MM.1S (cell line): Measurements from ENCODE around the gene CABS1.

Source experiments
- DNase-seq: peaks from one replicate; pipeline ENCODE4 v3.0.0-alpha.2; 2015
- H2AFZ ChIP-seq: fragments of 300-600 bp; sonication (generic); 2 replicates; pipeline ENCODE4 v1.6.0; 2016; ENCODE audit warnings: antibody characterized with exemption, low read length
- H3F3A ChIP-seq: fragments of 300-600 bp; sonication (generic); 2 replicates; pipeline ENCODE4 v1.6.1; 2016; ENCODE audit warnings: mild to moderate bottlenecking, antibody characterized with exemption, low read length, moderate library complexity, mixed read lengths; ENCODE audit not compliant: insufficient read depth
- H3K27ac ChIP-seq: fragments of 300-600 bp; sonication (generic); 2 replicates; pipeline ENCODE4 v1.5.1; 2016; ENCODE audit warnings: mild to moderate bottlenecking, low read length
- H3K27me3 ChIP-seq: fragments of 300-600 bp; sonication (generic); replicated peaks from 2 replicates; pipeline ENCODE4 v1.6.0; 2016; ENCODE audit warnings: low read length; ENCODE audit not compliant: insufficient read depth
- H3K36me3 ChIP-seq: fragments of 300-600 bp; sonication (generic); replicated peaks from 2 replicates; pipeline ENCODE4 v1.6.1; 2016; ENCODE audit warnings: mild to moderate bottlenecking, low read length, mixed read lengths; ENCODE audit not compliant: insufficient read depth
- H3K4me1 ChIP-seq: fragments of 300-600 bp; sonication (generic); 2 replicates; pipeline ENCODE4 v1.6.1; 2016; ENCODE audit warnings: low read length, mixed read lengths
- H3K4me2 ChIP-seq: fragments of 300-600 bp; sonication (generic); 2 replicates; pipeline ENCODE4 v1.6.0; 2016; ENCODE audit warnings: low read depth, low read length
- H3K4me3 ChIP-seq: fragments of 300-600 bp; sonication (generic); 2 replicates; pipeline ENCODE4 v1.5.1; 2016; ENCODE audit warnings: low read length, mixed read lengths
- H3K79me2 ChIP-seq: fragments of 300-600 bp; sonication (generic); 2 replicates; pipeline ENCODE4 v1.6.1; 2016; ENCODE audit warnings: mixed run types, low read length, mixed read lengths
- H3K9ac ChIP-seq: fragments of 300-600 bp; sonication (generic); 2 replicates; pipeline ENCODE4 v1.6.1; 2016; ENCODE audit warnings: low read length, mixed read lengths
- H3K9me2 ChIP-seq: fragments of 300-600 bp; sonication (generic); replicated peaks from 2 replicates; pipeline ENCODE4 v1.6.1; 2016; ENCODE audit warnings: mild to moderate bottlenecking, low read length, mixed read lengths; ENCODE audit not compliant: insufficient read depth
- H3K9me3 ChIP-seq: fragments of 300-600 bp; sonication (generic); replicated peaks from 2 replicates; pipeline ENCODE4 v1.6.1; 2016; ENCODE audit warnings: mild to moderate bottlenecking, low read length, mixed read lengths; ENCODE audit not compliant: insufficient read depth
- H4K20me1 ChIP-seq: fragments of 300-600 bp; sonication (generic); 2 replicates; pipeline ENCODE4 v1.6.1; 2016; ENCODE audit warnings: mild to moderate bottlenecking, low read length, moderate library complexity, mixed read lengths; ENCODE audit not compliant: insufficient read depth
- CTCF ChIP-seq: fragments of 300-600 bp; sonication (generic); IDR thresholded peaks from 2 replicates; pipeline ENCODE4 v1.5.1; 2016; ENCODE audit warnings: antibody characterized with exemption, low read length, mixed read lengths
- EZH2 ChIP-seq: fragments of 300-600 bp; sonication (generic); optimal IDR thresholded peaks from 2 replicates; pipeline ENCODE3; 2017; ENCODE audit warnings: low read depth, mild to moderate bottlenecking, antibody characterized with exemption, low read length, mixed read lengths
- EZH2phosphoT487 ChIP-seq: fragments of 300-600 bp; sonication (generic); IDR thresholded peaks from 2 replicates; pipeline ENCODE4 v1.6.1; 2018; ENCODE audit warnings: antibody characterized with exemption, low read length

CABS1 gene

DNA sequence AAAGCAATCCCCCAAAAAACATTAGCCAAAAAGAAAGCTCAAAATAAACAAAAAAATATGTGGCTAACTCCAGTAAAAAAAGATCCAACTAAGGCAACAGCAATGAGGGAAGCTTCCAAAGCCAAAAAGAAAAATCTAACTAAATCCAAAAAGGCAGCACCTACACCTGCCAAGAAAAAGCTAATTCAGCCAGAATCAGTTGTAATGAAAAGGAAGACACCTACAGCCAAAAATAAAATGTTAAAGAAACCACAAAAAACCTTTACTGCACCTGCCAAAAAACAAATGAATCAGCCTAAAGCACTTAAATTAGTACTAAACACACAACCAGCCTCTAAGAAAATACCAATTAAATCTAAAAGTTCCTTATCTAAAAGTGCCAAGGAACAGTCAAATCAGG lies 37.2 kb upstream of the CABS1 start:
- Histone ChIP-seq H3K4me3 (peak overlapping the region; percentile 8), H3K4me2 (peak overlapping the region; percentile 66), H3K36me3 (no peaks in the 10 kb centered on the region)

DNA sequence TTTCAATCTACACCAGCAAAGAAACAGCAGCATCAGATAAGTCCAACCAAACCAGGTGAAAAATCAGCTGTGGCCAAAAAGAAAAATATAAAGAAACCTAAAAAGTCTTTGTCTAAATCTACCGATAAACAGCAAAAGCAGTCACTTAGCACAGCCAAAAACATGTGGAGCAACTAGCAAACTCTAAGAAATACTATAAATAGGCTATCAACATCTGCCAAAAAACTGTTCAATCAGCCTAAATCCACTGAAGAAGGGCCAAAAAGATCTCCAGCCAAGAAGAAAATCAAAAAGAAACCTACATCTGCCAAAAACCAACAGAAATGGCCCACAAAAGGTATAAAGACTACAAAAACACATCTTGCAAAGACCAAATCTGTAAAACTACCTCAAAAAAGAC lies 36.7 kb upstream of the CABS1 start:
- Histone ChIP-seq H3K9me2 (no peaks in the 10 kb centered on the region), H3K79me2 (no peaks in the 10 kb centered on the region), H3K9me3 (no peaks in the 10 kb centered on the region), H3K27me3 (no peaks in the 10 kb centered on the region), H3F3A (peaks cover 20% of the 10 kb centered on the region), H2AFZ (peak overlapping the region; percentile 44), H3K9ac (peak overlapping the region; percentile 40; the same call in 1 of the 2 replicates), H4K20me1 (no peaks in the 10 kb centered on the region), H3K36me3 (no peaks in the 10 kb centered on the region), H3K4me2 (peak overlapping the region; percentile 66), H3K4me1 (peaks cover 49% of the 10 kb centered on the region), H3K27ac (peak overlapping the region; percentile 87), H3K4me3 (0 out of 2 replicates have a peak overlapping the region, but pooled peaks have one; percentile 8)
- peak; percentile 60 for DNase-seq
- TF ChIP-seq EZH2phosphoT487, result no peak

More for the DNA sequence above, 37.2 kb upstream of the CABS1 start:
- Histone ChIP-seq H3K9me3 (no peaks in the 10 kb centered on the region), H2AFZ (peak overlapping the region; percentile 44), H3K9me2 (no peaks in the 10 kb centered on the region), H3F3A (peaks cover 20% of the 10 kb centered on the region), H3K27ac (peak overlapping the region; percentile 87), H3K79me2 (no peaks in the 10 kb centered on the region), H3K4me1 (peaks cover 49% of the 10 kb centered on the region), H3K27me3 (no peaks in the 10 kb centered on the region), H3K9ac (peak overlapping the region; percentile 40; the same call in 1 of the 2 replicates), H4K20me1 (no peaks in the 10 kb centered on the region)
- peak; percentile 78 for DNase-seq
- no peak for TF ChIP-seq EZH2
- no peak for TF ChIP-seq CTCF
- no peak for TF ChIP-seq EZH2phosphoT487

- Histone ChIP-seq H3F3A (peaks cover 20% of the 10 kb centered on the region), H3K9me2 (no peaks in the 10 kb centered on the region), H3K4me3 (no peak overlapping the region), H3K4me2 (no peak overlapping the region), H3K4me1 (peaks cover 52% of the 10 kb centered on the region), H3K9me3 (no peaks in the 10 kb centered on the region), H2AFZ (no peak overlapping the region), H3K27me3 (no peaks in the 10 kb centered on the region), H3K36me3 (no peaks in the 10 kb centered on the region), H3K27ac (no peak overlapping the region), H4K20me1 (no peaks in the 10 kb centered on the region), H3K9ac (no peak overlapping the region), H3K79me2 (no peaks in the 10 kb centered on the region)
- TF ChIP-seq EZH2 (no peak), EZH2phosphoT487 (no peak), CTCF (no peak)
- no peak for DNase-seq
Observed at GRCh38 chr4:70299643-70300042, 35.1 kb upstream of the CABS1 start.

GRCh38 chr4:70300215-70300614 lies 34.6 kb upstream of the CABS1 start:
- Histone ChIP-seq H3K9me2 (no peaks in the 10 kb centered on the region), H3K27ac (no peak overlapping the region)

More at GRCh38 chr4:70300215-70300614, 34.6 kb upstream of the CABS1 start:
- Histone ChIP-seq H3K4me2 (no peak overlapping the region), H4K20me1 (no peaks in the 10 kb centered on the region), H3K9me3 (no peaks in the 10 kb centered on the region), H3K27me3 (no peaks in the 10 kb centered on the region), H2AFZ (no peak overlapping the region), H3K9ac (no peak overlapping the region), H3F3A (peaks cover 20% of the 10 kb centered on the region), H3K36me3 (no peaks in the 10 kb centered on the region), H3K79me2 (no peaks in the 10 kb centered on the region), H3K4me1 (peaks cover 54% of the 10 kb centered on the region), H3K4me3 (no peak overlapping the region)
- TF ChIP-seq CTCF (no peak), EZH2phosphoT487 (no peak), EZH2 (no peak)
- no peak for DNase-seq
